Left ventricle myocardium inferior (tissue), 1 donor: ENCODE measurements around the gene PDE11A. TPM values are rescaled to one million over a fixed set of nuclear protein-coding genes. Genes with fewer than 3 reads are reported as not detected.

ENCODE experiments used
- DNase-seq: peaks from one replicate; pipeline ENCODE4 v3.0.0-alpha.2; 2020
- H3K27ac ChIP-seq: fragments of 200-600 bp; replicated peaks from 2 replicates; pipeline ENCODE4 v1.8.0; 2021
- H3K27me3 ChIP-seq: fragments of 200-600 bp; 2 replicates; pipeline ENCODE4 v1.8.0; 2021; ENCODE audit warnings: low read depth
- H3K36me3 ChIP-seq: fragments of 200-600 bp; 2 replicates; pipeline ENCODE4 v1.8.0; 2021
- H3K4me1 ChIP-seq: fragments of 200-600 bp; 2 replicates; pipeline ENCODE4 v1.8.0; 2021
- H3K4me3 ChIP-seq: fragments of 200-600 bp; 2 replicates; pipeline ENCODE4 v1.8.0; 2021; ENCODE audit warnings: mild to moderate bottlenecking, moderate library complexity
- H3K9me3 ChIP-seq: fragments of 200-600 bp; replicated peaks from 2 replicates; pipeline ENCODE4 v1.8.0; 2021
- intact Hi-C: fragments of 100-400 bp; cut with micrococcal nuclease; formaldehyde crosslinking; loops from one replicate; pipeline ENCODE4 v1.11.0; 2022
- total RNA-seq: library from RNA; stranded (reverse); fragmentation: NEBNext Ultra II Directional; extraction: Animal tissue kit (Norgen Biotek cat#: 25700); gene quantifications from one replicate; pipeline ENCODE4 v1.2.1, GENCODE V29; 2021
- TF ChIP-seq, protein P1 (sequence below): fragments of 200-600 bp; IDR thresholded peaks from 2 replicates; pipeline ENCODE4 v1.8.0; 2021; ENCODE audit warnings: antibody characterized with exemption, mild to moderate bottlenecking, borderline replicate concordance
- donor health status: DM: no; HTN: yes; CAD: no; lungs with severe emphysema.

PDE11A gene
- total RNA-seq, 1 donor from 2014 or later: 2.5 TPM

DNA sequence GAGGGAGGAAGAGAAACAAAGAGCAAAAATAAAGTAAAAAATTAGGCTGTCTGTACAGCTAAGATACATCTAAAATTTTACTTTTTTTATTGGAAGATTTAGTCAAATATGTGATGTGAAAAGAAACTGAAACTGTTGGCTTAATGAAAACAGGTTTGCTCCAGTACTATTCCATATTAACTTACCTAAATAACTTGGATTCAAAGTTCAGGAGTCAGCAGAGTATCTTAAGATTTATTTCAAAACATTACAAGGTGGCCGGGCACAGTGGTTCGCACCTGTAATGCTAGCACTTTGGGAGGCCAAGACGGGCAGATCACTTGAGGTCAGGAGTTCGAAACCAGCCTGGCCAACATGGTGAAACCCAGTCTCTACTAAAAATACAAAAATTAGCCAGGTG lies 197.9 kb downstream of the PDE11A start:
- Histone ChIP-seq H3K4me1 (peaks cover 16% of the 10 kb centered on the region), H3K9me3 (no peaks in the 10 kb centered on the region), H3K27me3 (no peaks in the 10 kb centered on the region), H3K4me3 (no peak overlapping the region), H3K36me3 (no peaks in the 10 kb centered on the region), H3K27ac (no peak overlapping the region)
- DNase-seq: no peak
- intact Hi-C loops: no loop called here
- TF ChIP-seq, protein P1, sequence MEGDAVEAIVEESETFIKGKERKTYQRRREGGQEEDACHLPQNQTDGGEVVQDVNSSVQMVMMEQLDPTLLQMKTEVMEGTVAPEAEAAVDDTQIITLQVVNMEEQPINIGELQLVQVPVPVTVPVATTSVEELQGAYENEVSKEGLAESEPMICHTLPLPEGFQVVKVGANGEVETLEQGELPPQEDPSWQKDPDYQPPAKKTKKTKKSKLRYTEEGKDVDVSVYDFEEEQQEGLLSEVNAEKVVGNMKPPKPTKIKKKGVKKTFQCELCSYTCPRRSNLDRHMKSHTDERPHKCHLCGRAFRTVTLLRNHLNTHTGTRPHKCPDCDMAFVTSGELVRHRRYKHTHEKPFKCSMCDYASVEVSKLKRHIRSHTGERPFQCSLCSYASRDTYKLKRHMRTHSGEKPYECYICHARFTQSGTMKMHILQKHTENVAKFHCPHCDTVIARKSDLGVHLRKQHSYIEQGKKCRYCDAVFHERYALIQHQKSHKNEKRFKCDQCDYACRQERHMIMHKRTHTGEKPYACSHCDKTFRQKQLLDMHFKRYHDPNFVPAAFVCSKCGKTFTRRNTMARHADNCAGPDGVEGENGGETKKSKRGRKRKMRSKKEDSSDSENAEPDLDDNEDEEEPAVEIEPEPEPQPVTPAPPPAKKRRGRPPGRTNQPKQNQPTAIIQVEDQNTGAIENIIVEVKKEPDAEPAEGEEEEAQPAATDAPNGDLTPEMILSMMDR: no peak

DNA sequence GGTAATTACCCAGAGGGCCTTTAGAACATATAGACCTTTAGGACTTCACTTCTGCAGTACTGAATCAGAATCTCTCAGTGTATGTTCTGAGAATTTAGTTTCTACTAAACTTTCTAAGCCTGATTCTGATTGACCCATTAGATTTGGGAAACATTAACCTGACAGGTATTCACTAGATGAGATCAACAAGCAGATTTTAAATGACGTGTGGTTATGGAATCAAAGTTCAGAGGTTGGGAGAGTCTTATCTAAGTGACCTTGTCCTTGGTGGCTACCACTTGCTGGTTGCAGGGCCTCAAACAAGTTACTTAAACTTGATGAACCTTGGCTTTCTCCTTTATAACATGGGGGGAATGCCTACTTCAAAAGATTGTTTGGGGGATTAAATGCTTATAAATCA lies 198.7 kb downstream of the PDE11A start:
- Histone ChIP-seq H3K27me3 (no peaks in the 10 kb centered on the region), H3K4me1 (peaks cover 12% of the 10 kb centered on the region), H3K36me3 (no peaks in the 10 kb centered on the region), H3K27ac (no peak overlapping the region), H3K4me3 (no peak overlapping the region), H3K9me3 (no peaks in the 10 kb centered on the region)
- TF ChIP-seq, protein P1: no peak
- no peak for DNase-seq
- intact Hi-C loops: no loop called here

DNA sequence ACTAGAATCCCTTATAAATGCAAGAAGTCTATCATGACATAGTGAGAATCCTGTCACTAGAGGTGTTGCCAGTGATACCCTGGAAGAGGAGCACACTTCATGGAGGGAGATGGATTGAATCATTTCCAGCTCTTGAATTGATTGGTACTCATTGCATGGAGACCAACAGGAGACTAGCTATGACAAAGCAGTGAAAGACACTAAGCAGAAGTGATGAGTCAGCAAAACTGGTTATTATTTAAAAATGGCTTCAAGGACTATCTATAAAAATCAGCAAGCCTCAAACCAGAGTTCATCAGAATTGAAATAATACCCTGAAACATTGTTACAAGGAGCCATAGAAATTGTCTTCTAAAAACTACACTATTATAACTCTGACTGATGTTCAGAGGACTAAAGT lies 200.3 kb downstream of the PDE11A start:
- H3K36me3 ChIP-seq: no peaks in the 10 kb centered on the region
- H3K27ac ChIP-seq: no peak overlapping the region
- H3K4me1 ChIP-seq: peaks cover 11% of the 10 kb centered on the region
- intact Hi-C loops: no loop called here
- no peak overlapping the region for H3K4me3 ChIP-seq
- no peaks in the 10 kb centered on the region for H3K9me3 ChIP-seq
- DNase-seq: no peak
- H3K27me3 ChIP-seq: no peaks in the 10 kb centered on the region
- TF ChIP-seq, protein P1: no peak

DNA sequence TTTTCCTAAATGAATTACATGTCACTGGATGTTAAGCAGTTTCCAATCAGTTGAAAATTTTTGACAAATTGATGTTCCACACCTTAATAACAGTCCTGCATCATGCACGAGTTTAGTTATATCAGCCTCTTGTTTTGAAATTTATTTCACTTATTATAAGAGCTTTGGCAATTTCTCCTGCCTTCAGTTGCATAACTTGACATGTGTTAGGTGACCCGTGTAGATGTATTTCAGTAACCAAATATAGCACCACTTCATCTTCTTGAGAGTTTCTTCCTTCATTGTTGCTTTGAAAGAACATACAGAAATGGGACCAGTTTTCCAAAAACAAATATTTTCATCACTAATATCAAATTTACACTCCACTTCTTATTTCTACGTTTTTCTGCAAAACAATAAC lies 202.7 kb downstream of the PDE11A start:
- TF ChIP-seq, protein P1: no peak
- Histone ChIP-seq H3K4me1 (peaks cover 11% of the 10 kb centered on the region), H3K27ac (no peak overlapping the region), H3K4me3 (no peak overlapping the region), H3K36me3 (no peaks in the 10 kb centered on the region), H3K27me3 (no peaks in the 10 kb centered on the region), H3K9me3 (no peaks in the 10 kb centered on the region)
- no peak for DNase-seq
- intact Hi-C loops: no loop called here

DNA sequence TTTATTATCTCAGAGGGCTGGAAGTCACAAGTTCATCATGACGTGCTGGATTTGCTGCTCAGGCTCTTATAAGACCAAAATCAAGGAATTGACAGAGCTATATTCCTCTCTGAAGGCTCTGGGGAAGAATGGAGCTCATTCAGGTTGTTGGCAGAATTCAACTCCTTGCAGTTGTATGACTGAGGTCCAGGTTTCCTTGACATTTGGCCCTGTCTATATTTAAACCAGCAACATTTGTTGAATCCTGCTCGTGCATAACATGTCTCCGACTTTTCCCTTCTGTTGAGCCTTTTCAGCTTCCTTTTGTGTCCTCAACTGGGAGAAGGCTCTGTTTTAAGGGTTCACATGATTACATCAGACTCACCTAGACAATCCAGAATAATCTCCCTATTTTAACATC lies 203.4 kb downstream of the PDE11A start:
- H3K27me3 ChIP-seq: no peaks in the 10 kb centered on the region
- H3K4me3 ChIP-seq: no peak overlapping the region
- no peak for DNase-seq
- H3K9me3 ChIP-seq: no peaks in the 10 kb centered on the region
- H3K4me1 ChIP-seq: peaks cover 11% of the 10 kb centered on the region
- no peaks in the 10 kb centered on the region for H3K36me3 ChIP-seq
- TF ChIP-seq, protein P1: no peak
- intact Hi-C loops: no loop called here
- no peak overlapping the region for H3K27ac ChIP-seq

DNA sequence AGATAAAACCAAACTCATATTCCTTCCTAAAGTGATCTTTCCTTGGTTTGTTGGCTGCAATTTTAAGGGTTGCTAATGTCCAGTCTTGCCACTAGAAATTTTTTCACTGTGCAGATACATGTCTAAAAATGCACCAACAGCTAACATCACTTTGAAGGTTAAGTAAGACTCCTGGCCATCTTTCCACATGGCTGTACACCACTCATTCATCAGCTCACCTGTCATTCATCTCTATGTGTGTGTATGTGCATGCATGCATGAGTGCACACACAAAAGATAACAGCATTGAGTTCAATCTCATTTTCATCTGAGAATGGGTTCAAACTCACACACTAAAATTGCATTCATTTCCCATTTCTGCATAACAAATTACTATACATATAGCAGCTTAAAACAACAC lies 203.8 kb downstream of the PDE11A start:
- Histone ChIP-seq H3K27ac (no peak overlapping the region), H3K4me1 (peaks cover 11% of the 10 kb centered on the region), H3K27me3 (no peaks in the 10 kb centered on the region), H3K9me3 (peaks cover 4% of the 10 kb centered on the region), H3K36me3 (no peaks in the 10 kb centered on the region), H3K4me3 (no peak overlapping the region)
- intact Hi-C loops: no loop called here
- TF ChIP-seq, protein P1: no peak
- no peak for DNase-seq
